SK-N-SH treated with all-trans-retinoic acid at 6 μM for 48 hours (cell line): Measurements from ENCODE around the gene LRRC9.

ENCODE experiments used
- ATAC-seq: fragments of 200-7000 bp; cut with Tn5 transposase; 3 replicates; pipeline ENCODE4 v1.9.1; 2020; ENCODE audit warnings: mild to moderate bottlenecking, moderate library complexity
- ARNTL ChIP-seq: fragments of 450-650 bp; formaldehyde crosslinking; IDR thresholded peaks from 2 replicates; pipeline ENCODE4 v1.5.0; 2020; ENCODE audit warnings: low read depth, mild to moderate bottlenecking, moderate library complexity, borderline replicate concordance
- BACH2 ChIP-seq: fragments of 250-450 bp; sonication (Bioruptor Pico); IDR thresholded peaks from 2 replicates; pipeline ENCODE4 v1.9.0; 2021; ENCODE audit warnings: mild to moderate bottlenecking, borderline replicate concordance
- CREB5 ChIP-seq: fragments of 250-450 bp; sonication (Bioruptor Pico); IDR thresholded peaks from 2 replicates; pipeline ENCODE4 v1.5.1; 2020; ENCODE audit warnings: low read depth, mild to moderate bottlenecking, moderate library complexity
- CSDC2 ChIP-seq: fragments of 250-450 bp; sonication (Bioruptor Pico); IDR thresholded peaks from 2 replicates; pipeline ENCODE4 v1.5.0; 2020; ENCODE audit warnings: mild to moderate bottlenecking, moderate library complexity
- CSRNP3 ChIP-seq: fragments of 250-450 bp; sonication (Bioruptor Pico); IDR thresholded peaks from 2 replicates; pipeline ENCODE4 v1.5.1; 2021; ENCODE audit warnings: mild to moderate bottlenecking, moderate library complexity
- ESRRG ChIP-seq: fragments of 250-450 bp; sonication (Bioruptor Pico); IDR thresholded peaks from 2 replicates; pipeline ENCODE4 v1.6.1; 2021; ENCODE audit warnings: mild to moderate bottlenecking
- GLIS3 ChIP-seq: fragments of 250-450 bp; sonication (Bioruptor Pico); IDR thresholded peaks from 2 replicates; pipeline ENCODE4 v1.5.0; 2020; ENCODE audit warnings: mild to moderate bottlenecking, moderate library complexity
- ISL1 ChIP-seq: fragments of 250-450 bp; sonication (Bioruptor Pico); IDR thresholded peaks from 2 replicates; pipeline ENCODE4 v2.1.2; 2022; ENCODE audit warnings: mild to moderate bottlenecking, moderate library complexity
- OSR1 ChIP-seq: fragments of 250-450 bp; sonication (Bioruptor Pico); IDR thresholded peaks from 2 replicates; pipeline ENCODE4 v1.8.0; 2022; ENCODE audit warnings: moderate library complexity, mild to moderate bottlenecking, inconsistent platforms
- PATZ1 ChIP-seq: fragments of 250-450 bp; sonication (Bioruptor Pico); IDR thresholded peaks from 2 replicates; pipeline ENCODE4 v1.8.0; 2020; ENCODE audit warnings: mild to moderate bottlenecking, moderate library complexity, borderline replicate concordance
- POU6F1 ChIP-seq: fragments of 250-450 bp; sonication (Bioruptor Pico); IDR thresholded peaks from 2 replicates; pipeline ENCODE4 v1.8.0; 2021; ENCODE audit warnings: low read depth, mild to moderate bottlenecking, moderate library complexity, borderline replicate concordance
- PPARA ChIP-seq: fragments of 250-450 bp; sonication (Bioruptor Pico); IDR thresholded peaks from 2 replicates; pipeline ENCODE4 v1.5.0; 2020; ENCODE audit warnings: mild to moderate bottlenecking, borderline replicate concordance
- RARB ChIP-seq: fragments of 250-450 bp; sonication (Bioruptor Pico); IDR thresholded peaks from 2 replicates; pipeline ENCODE4 v1.8.0; 2021; ENCODE audit warnings: mild to moderate bottlenecking, moderate library complexity
- SNAI2 ChIP-seq: fragments of 250-450 bp; sonication (Bioruptor Pico); IDR thresholded peaks from 2 replicates; pipeline ENCODE4 v1.5.0; 2020; ENCODE audit warnings: mild to moderate bottlenecking, moderate library complexity
- TCF4 ChIP-seq: fragments of 250-450 bp; sonication (Bioruptor Pico); IDR thresholded peaks from 2 replicates; pipeline ENCODE4 v1.8.0; 2021; ENCODE audit warnings: mild to moderate bottlenecking, moderate library complexity, borderline replicate concordance
- TSHZ2 ChIP-seq: fragments of 250-450 bp; sonication (Bioruptor Pico); IDR thresholded peaks from 2 replicates; pipeline ENCODE4 v1.5.0; 2020; ENCODE audit warnings: mild to moderate bottlenecking, moderate library complexity
- ZC3H10 ChIP-seq: fragments of 250-450 bp; sonication (Bioruptor Pico); IDR thresholded peaks from 2 replicates; pipeline ENCODE4 v1.5.1; 2021; ENCODE audit warnings: mild to moderate bottlenecking, moderate library complexity
- ZFP3 ChIP-seq: fragments of 250-450 bp; sonication (Bioruptor Pico); IDR thresholded peaks from 2 replicates; pipeline ENCODE4 v1.5.0; 2020; ENCODE audit warnings: mild to moderate bottlenecking, moderate library complexity
- ZFP30 ChIP-seq: fragments of 450-650 bp; formaldehyde crosslinking; IDR thresholded peaks from 2 replicates; pipeline ENCODE4 v1.5.0; 2022; ENCODE audit warnings: mild to moderate bottlenecking, moderate library complexity
- ZNF565 ChIP-seq: fragments of 450-650 bp; formaldehyde crosslinking; conservative IDR thresholded peaks from 2 replicates; pipeline ENCODE4 v1.5.0; 2020; ENCODE audit warnings: low read depth, mild to moderate bottlenecking, moderate library complexity
- ZNF70 ChIP-seq: fragments of 450-650 bp; formaldehyde crosslinking; IDR thresholded peaks from 2 replicates; pipeline ENCODE4 v1.5.0; 2020; ENCODE audit warnings: mild to moderate bottlenecking, moderate library complexity

The LRRC9 gene

GRCh38 chr14:59871166-59871495 lies 48.8 kb upstream of the LRRC9 start:
- TF ChIP-seq ARNTL: no peak
- TF ChIP-seq ZNF70 (CRISPR knock-in tag): no peak
- TF ChIP-seq TCF4: no peak
- no peak for TF ChIP-seq TSHZ2 (CRISPR knock-in tag)
- TF ChIP-seq CSRNP3 (CRISPR knock-in tag): no peak
- TF ChIP-seq ZNF565 (CRISPR knock-in tag): no peak
- no peak for TF ChIP-seq GLIS3 (CRISPR knock-in tag)
- no peak for TF ChIP-seq OSR1 (CRISPR knock-in tag)
- no peak for TF ChIP-seq ESRRG (CRISPR knock-in tag)
- no peak; the same call in 1 of the 3 replicates for ATAC-seq

GRCh38 chr14:59882957-59883356 lies 37.0 kb upstream of the LRRC9 start:
- TF ChIP-seq PPARA (CRISPR knock-in tag) (no peak), POU6F1 (CRISPR knock-in tag) (no peak), PATZ1 (CRISPR knock-in tag) (no peak), ZC3H10 (CRISPR knock-in tag) (no peak), RARB (CRISPR knock-in tag) (no peak), BACH2 (CRISPR knock-in tag) (no peak), ZFP30 (CRISPR knock-in tag) (no peak), TCF4 (no peak), ARNTL (no peak), OSR1 (CRISPR knock-in tag) (no peak), ESRRG (CRISPR knock-in tag) (no peak), ISL1 (CRISPR knock-in tag) (no peak), ZNF70 (CRISPR knock-in tag) (no peak), SNAI2 (no peak), TSHZ2 (CRISPR knock-in tag) (no peak), ZFP3 (CRISPR knock-in tag) (no peak), GLIS3 (CRISPR knock-in tag) (no peak), CSDC2 (CRISPR knock-in tag) (no peak), CREB5 (CRISPR knock-in tag) (no peak)
- peak; percentile 40; the same call in 1 of the 3 replicates for ATAC-seq
